GM18951 (cell line): Measurements from ENCODE around the gene ERC1.
"Not testable (repeated sequence)": the region's sequence is repeated elsewhere in the genome, so short reads cannot be mapped to it uniquely, and the experiment has no call there.

Experiments
- POLR2A ChIP-seq: IDR thresholded peaks from 4 replicates; pipeline ENCODE4 v1.6.1; 2011; ENCODE audit warnings: mild to moderate bottlenecking; ENCODE audit not compliant: insufficient read length, insufficient read depth; ENCODE audit errors: extremely low read depth
- in situ Hi-C: fragments of 300-500 bp; cut with MboI; formaldehyde crosslinking; loops from one replicate; pipeline ENCODE4 v1.12.0; 2022; ENCODE audit warnings: low sequenced_read_pairs, mixed read lengths, inconsistent platforms; ENCODE audit not compliant: unreplicated experiment

ERC1 gene

DNA sequence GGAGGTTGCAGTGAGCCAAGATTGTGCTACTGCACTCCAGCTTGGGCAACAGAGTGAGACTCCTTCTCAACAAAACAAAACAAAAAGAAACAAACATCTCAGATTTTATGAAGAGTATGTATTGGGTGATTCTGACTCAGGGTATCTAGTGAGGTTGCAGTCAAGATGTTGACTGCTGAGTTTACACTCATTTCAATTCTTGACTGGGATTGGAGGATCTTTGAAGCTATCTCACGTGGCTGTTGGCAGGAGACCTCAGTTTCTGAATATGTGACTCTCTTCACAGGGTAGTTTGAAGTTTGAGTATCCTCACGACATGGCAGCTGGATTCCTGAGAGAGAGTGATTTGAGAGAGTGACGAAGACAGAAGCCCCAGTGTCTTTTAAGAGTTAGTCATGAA is 29.4 kb downstream of the ERC1 start:
- in situ Hi-C loops = no loop called here
- TF ChIP-seq POLR2A = no peak

DNA sequence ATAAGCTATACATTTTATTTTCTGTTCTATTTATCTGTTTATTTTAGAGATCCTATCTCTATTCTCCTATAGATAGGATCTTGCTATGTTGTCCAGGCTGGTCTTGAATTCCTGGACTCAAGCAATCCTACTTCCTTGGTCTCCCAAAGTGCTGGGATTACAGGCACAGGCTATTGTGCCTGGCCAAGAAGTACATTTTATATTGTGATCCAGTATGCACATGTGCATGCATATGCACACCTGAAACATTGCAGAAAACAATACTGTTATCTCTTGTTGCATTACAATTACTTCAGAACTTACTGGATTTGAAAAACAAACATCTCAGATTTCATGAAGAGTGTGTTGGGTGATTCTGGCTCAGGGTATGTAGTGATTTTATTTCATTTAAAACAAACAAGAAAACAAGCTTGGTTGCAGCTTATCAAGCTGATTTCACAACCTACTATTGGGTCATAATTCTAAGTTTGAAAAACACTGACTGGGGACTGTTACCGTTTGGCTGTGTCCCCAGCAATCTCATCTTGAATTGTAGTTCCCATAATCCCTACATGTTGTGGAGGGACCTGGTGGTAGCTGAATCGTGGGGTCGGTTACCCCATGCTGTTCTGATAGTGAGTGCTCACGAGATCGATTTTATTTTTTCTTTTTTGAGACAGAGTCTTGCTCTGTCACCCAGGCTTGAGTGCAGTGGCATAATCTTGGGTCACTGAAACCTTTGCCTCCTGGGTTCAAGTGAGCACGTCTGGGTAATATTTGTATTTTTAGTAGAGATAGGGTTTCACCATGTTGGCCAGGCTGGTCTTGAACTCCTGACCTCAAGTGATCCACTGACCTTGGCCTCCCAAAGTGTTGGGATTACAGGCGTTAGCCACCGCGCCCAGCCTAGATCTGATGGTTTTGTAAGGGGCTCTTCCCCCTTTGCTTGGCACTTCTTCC is 31.3 kb downstream of the ERC1 start:
- no peak for TF ChIP-seq POLR2A
- in situ Hi-C loops = no loop called here

DNA sequence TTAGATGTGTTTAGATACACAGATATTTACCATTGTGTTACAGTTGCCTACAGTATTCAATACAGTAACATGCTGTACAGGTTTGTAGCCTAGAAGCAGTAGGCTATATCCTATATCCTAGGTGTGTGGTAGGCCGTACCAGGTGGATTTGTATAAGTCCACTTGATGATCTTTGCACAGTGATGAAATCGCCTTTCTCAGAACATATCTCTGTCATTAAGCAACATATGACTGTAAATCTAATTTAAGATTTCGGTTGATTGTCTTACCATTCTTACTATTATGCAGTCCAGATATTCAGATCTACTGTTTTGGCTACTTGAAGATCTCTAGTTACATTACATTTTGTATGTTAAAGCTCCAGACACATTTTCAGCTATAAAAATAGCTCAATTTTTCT is 39.8 kb downstream of the ERC1 start:
- in situ Hi-C loops = no loop called here
- TF ChIP-seq POLR2A = no peak

DNA sequence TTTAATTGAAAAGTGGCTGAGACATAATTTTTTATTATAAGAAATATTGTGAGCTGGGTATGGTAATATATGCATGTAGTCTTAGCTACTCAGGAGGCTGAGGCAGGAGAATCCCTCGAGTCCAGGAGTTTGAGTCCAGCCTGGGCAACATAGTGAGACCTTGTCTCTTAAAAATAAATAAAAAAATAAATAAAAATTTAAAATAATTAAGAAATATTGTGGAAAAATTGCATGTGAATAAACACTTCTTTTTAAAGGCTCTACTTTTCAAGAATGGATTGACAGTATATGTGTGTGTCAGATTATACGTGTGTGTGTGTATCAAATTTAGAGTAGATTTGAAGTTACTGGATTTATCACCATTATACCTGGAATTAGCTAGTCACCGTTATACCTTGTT is 43.2 kb downstream of the ERC1 start:
- in situ Hi-C loops = no loop called here
- no peak for TF ChIP-seq POLR2A

DNA sequence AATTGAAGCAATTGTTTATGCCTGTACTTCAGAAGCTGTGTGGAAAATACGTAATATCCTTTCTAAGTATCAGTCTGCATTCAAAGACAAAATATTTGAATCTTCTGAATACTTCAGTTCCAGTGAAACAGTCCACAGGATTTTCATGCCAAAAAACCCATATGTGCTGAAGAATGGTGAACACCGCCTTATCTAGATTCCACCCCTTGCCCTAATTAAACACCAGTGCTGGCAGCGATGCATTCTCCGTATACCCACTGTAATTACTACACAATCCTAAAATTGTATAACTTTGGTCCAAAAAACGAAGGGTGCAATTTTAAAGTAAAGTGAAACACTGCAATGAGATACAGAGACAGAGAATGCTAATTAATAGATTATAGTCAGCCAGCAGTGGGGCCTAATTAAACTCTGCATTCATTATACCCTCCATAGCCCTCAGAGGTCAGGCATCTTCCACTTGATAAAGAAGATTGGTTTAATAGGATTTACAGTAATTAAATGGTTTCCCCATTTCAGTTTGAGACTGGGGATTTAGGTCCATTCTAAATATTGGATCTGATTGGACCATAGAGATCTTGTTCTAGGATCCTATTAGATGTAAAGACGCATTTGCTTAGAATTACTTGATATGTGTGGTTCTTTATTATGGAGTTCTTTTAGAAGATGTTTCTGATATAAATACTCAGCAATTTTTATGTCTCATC is 43.9 kb downstream of the ERC1 start:
- no peak for TF ChIP-seq POLR2A
- in situ Hi-C loops = no loop called here

DNA sequence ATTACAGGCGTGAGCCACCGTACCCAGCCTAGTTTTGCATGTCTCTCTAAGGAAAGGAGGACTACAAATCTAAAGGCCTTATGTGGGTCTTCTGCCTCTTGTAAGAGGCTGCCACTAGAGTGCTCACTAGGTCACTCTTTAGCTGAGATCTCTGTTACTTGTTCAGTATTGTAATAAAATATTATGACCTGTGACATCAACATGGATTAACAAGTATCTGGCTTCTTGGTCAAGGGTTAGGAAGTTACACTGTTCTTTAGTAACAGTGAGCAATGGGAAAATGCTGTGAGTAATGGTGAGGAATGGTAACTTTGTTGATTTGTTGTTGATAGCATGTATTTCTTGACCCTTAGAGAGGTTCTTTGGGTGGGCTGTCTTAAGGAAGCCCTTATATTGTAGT is 50.5 kb downstream of the ERC1 start:
- in situ Hi-C loops = no loop called here
- TF ChIP-seq POLR2A = no peak

DNA sequence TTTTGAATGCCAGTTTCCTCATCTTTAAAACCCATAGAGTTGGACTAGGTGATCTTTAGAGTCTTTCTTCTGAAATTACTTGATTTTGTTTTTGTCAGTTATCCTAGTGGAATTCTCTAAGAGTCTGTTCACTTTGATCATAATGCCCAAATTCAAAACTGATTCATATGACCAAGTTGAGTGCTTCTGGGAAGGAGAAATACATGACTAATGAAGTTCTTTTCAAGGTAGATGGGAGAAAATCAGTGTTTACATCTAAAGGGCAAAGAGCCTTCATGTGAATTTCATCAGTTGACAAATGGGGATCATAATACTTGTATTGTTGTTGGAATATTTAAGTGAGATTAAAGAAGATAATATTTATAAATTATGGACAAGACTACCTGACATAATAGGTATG is 53.2 kb downstream of the ERC1 start:
- no peak for TF ChIP-seq POLR2A
- in situ Hi-C loops = no loop called here

DNA sequence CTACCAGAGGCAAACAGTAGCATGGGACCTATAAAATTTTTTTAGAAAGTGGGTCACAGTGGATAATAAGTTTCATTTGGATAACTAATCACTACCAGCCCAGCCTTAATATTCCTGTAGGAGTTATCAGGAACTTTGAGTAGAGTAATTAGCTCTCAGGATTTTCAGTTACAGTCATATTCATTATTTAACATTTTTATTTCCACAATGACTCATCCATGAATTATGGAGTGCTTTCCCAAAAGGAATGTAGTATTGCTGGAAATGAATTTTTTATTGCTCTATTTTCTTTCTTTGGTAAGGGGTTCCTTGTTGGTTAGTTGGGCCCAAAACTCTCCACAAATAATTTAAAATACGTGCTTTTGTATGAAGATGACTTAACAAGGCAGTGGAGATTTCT is 53.7 kb downstream of the ERC1 start:
- in situ Hi-C loops = no loop called here

DNA sequence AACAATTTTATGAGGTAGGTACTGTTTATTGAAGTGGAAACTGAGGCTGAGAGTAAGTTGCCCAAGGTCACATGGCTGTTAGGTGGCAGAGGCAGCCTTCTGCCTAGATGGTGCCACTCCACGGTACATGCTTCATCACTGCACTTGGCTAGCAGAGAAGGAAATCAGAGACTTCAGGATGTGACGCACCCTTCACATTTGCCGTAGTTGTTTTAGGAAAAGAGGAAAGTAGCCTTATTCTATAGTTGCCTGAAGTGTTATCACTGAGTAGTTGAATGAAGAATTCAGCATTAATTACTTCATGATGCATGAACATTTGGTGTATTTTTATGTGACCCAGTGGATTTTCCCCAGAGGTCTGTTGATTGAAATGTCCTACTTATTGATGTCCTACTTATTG is 55.7 kb downstream of the ERC1 start:
- in situ Hi-C loops = no loop called here
- no peak for TF ChIP-seq POLR2A

More for the DNA sequence above, 53.7 kb downstream of the ERC1 start:
- TF ChIP-seq POLR2A = no peak

DNA sequence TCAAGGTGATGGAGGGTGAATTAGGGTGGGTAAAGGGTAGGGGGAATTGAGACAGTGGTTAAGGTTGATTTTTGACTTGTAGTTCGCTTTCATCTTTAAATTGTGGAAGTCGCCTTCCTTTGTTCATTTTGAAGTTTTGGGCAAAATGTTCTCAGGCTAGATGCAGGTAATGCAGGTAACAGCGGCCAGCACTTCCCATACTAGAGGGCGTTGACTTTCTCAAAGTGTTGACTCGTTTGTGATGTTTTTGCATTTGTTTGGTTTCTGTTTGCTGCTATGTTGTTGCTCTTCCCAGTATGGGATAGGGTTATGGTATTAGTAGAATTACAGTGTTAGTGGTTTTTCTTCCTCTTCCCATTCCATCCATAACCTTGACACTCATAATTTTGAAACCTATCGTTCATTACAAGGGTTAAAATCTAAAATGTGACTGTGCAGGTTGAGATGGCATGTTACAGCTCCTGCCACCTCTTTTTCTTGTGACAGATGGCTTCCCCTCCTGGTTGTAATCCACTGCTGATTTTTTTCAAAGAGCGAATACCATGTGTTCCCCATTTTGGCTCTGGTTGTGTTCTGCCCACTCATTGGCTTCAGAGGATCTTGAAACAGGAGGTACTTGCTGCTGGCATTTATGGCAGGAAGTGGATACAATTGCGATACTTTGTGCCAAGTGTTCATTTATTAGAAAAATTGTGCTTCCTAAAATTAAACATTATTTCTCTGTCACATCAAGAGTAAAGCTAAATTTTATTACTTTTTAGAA is 57.1 kb downstream of the ERC1 start:
- no peak for TF ChIP-seq POLR2A
- in situ Hi-C loops = no loop called here

DNA sequence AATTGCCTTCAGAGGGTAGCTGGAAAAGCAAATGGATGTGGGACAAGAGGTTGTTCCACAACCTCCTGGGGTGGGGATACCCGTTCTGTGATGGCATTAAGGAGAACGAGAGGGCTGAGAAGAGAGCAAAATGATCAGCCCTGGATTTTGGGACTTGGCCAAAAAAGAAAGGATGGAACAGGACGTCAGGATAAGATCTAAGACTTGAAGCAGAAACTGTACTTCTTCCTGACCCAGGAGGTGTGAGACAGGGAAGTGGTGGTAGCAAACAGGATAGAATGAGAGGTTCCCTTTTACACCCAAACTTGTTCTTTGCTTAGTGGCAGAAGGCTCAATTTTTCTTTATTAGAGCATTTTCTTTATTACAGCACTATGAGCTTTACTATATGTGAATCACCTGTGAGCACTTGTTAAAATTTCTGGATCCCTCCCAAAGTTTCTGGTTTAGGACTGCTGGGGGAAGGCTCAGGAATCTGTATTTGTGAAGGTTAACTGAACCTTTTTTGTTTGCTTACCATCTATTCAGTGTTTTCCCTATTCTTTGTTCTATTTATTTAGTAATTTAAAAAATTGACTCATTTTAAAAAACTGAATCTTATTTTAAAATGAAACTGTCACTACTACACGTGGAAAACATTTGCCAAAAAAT is 59.2 kb downstream of the ERC1 start:
- in situ Hi-C loops = no loop called here
- TF ChIP-seq POLR2A = no peak

DNA sequence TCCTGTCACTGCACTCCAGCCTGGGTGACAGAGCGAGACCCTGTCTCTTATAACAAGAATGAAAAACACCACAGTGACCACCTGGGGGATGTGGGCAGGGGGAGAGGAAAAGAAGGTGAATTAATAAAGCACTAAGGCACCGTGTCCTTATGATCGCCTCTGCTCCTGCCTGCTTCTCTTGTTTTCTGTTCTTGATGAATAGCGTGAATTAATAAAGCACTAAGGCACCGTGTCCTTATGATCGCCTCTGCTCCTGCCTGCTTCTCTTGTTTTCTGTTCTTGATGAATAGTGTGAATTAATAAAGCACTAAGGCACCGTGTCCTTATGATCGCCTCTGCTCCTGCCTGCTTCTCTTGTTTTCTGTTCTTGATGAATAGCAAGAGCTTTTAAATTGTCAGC is 60.6 kb downstream of the ERC1 start:
- in situ Hi-C loops = not testable (repeated sequence)

DNA sequence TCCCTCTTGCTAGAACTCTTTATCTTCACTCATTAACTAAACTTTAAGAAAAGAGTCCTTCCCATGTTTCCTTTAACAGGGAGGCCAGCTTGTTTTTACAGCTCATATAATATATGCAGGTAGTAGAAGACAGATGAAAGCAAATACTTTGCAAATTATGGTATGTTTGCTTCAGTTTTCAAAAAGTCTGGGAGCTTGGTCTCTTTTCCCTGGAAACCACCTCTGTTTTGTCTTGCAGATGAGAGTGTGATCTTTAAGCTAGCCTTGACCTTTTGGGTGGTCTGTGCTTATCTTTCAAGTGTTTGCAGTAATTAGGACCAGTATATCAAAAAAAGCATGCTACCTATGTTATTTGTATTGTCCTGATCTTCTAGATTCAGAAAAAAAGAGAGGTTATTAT is 62.7 kb downstream of the ERC1 start:
- in situ Hi-C loops = no loop called here
- no peak for TF ChIP-seq POLR2A

DNA sequence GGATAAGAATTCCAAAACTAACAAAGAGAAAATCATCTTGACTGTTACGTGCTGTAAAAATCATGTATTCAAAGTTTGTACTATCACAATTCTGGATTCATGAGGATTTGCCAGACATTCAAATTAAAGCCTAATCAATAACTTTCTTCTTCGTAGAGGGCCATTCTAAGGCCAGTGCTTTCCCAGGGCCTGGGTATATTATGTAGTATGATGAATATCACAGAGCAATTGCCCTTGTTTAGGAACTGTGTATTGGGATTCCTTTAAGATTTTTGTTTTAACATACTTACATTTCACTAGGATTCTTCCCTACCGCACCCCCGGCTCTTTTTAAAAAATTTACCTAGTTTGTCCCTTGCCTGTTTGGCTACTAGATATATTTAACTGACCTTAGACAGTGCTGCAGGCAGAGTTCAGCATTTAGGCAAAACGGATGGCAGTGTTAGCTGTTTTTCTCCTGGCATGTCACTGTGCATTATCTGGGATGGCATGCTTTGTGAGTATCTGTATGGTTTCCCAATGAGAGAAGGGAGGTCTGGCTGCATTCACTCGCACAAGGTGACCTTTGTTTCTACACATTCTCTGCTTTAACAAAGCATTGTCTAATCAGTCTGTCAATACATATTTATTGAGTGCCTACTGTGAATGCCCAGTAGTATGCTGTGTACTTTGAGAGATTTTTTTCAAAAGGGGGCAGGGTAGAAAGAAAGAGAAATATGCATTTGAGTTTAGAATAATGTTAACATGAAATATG is 63.3 kb downstream of the ERC1 start:
- in situ Hi-C loops = no loop called here
- TF ChIP-seq POLR2A = no peak
